ENCODE measurements around the gene HOXA7.

- TF ChIP-seq POLR2AphosphoS5 (IDR thresholded peaks at IDR 0.05; ENCODE audit: borderline replicate concordance, low read depth, low read length) (no peak), EZH2 (IDR thresholded peaks at IDR 0.05) (no peak)
Measured at GRCh38 chr7:27175626-27176523, 19.4 kb upstream of the HOXA7 start.

Measured in SK-N-MC (cell line).